ENCODE measurements around the gene PROM1. TPM values are rescaled to one million over a fixed set of nuclear protein-coding genes. Genes with fewer than 3 reads are reported as not detected.
A peak's percentile ranks its signal among the peaks of the same experiment; 100 is the strongest.

PROM1 gene
- polyA plus RNA-seq, 3 donors: not detected

DNA sequence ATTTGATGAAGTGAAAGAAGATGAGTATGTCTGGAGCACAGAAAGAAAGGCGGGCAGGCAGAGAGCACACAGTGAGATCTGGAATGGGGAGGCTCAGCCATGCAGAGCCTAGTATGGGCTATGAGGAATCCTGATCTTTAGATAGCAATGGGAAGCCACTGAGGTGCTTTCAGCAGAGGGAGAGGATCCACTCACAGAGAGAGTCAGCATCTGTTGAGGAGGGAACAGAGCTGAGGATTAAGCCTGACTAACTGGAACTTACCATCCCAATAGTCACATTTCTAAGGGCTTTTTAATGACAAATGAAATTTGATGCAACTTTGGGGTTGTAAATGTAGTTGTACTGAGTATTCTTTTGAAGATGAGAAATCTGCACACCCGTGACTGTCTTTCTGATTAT, 100.2 kb downstream of the PROM1 start:
- no peaks in the 10 kb centered on the region for H3K9me3 ChIP-seq (replicated peaks in 1 of 2; ENCODE audit: control insufficient read depth in 1 of 2, insufficient read depth in 1 of 2, low read length in 2 of 2)
- H3K27ac ChIP-seq (ENCODE audit: low read depth in 1 of 2, low read length in 2 of 2): no peak overlapping the region
- no peak overlapping the region for H3K9ac ChIP-seq (ENCODE audit: insufficient read depth, low read length, poor library complexity, severe bottlenecking)
- TF ChIP-seq, protein P1, sequence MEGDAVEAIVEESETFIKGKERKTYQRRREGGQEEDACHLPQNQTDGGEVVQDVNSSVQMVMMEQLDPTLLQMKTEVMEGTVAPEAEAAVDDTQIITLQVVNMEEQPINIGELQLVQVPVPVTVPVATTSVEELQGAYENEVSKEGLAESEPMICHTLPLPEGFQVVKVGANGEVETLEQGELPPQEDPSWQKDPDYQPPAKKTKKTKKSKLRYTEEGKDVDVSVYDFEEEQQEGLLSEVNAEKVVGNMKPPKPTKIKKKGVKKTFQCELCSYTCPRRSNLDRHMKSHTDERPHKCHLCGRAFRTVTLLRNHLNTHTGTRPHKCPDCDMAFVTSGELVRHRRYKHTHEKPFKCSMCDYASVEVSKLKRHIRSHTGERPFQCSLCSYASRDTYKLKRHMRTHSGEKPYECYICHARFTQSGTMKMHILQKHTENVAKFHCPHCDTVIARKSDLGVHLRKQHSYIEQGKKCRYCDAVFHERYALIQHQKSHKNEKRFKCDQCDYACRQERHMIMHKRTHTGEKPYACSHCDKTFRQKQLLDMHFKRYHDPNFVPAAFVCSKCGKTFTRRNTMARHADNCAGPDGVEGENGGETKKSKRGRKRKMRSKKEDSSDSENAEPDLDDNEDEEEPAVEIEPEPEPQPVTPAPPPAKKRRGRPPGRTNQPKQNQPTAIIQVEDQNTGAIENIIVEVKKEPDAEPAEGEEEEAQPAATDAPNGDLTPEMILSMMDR (IDR thresholded peaks at IDR 0.05): no peak
- intact Hi-C loops (cut with micrococcal nuclease): no loop called here
- H3K4me3 Mint-ChIP-seq: no peak overlapping the region
- H3K4me1 Mint-ChIP-seq: peaks cover 6% of the 10 kb centered on the region
- no peak overlapping the region for H3K4me3 ChIP-seq (replicated peaks in 1 of 3; ENCODE audit: low read depth in 2 of 3, low read length in 3 of 3)
- peaks cover 0 to 2% (median 0%) of the 10 kb centered on the region in 3 donors for H3K27me3 Mint-ChIP-seq (ENCODE audit: low read depth in 3 of 3)
- H2AFZ ChIP-seq (ENCODE audit: insufficient read depth, low read depth, low read length, poor library complexity, severe bottlenecking): no peak overlapping the region
- H3K36me3 ChIP-seq (replicated peaks in 1 of 2; ENCODE audit: control insufficient read depth in 1 of 2, insufficient read depth in 2 of 2, low read length in 2 of 2): no peaks in the 10 kb centered on the region
- no peak for DNase-seq
- H3K27ac Mint-ChIP-seq: peak overlapping the region in 2 of 7 donors; percentile 4 to 13
- H3K36me3 Mint-ChIP-seq: no peaks in the 10 kb centered on the region
- H3K9me3 Mint-ChIP-seq: no peaks in the 10 kb centered on the region
- no peaks in the 10 kb centered on the region for H3K79me2 ChIP-seq (ENCODE audit: insufficient read depth, low read length)
- no peak overlapping the region for H3K4me2 ChIP-seq (replicated peaks; ENCODE audit: extremely low read depth, low read length, poor library complexity, severe bottlenecking)
- H3K4me1 ChIP-seq (ENCODE audit: control insufficient read depth in 1 of 2, insufficient read depth in 2 of 2, low read length in 2 of 2): peaks cover 0 to 6% of the 10 kb centered on the region in 2 donors
- WGBS (ENCODE audit: insufficient coverage): 100% methylated on average over 1 of the region's 2 CpGs
- H4K20me1 ChIP-seq (ENCODE audit: insufficient read depth, low read length): no peaks in the 10 kb centered on the region
- H3K27me3 ChIP-seq (ENCODE audit: control insufficient read depth in 2 of 2, insufficient read depth in 2 of 2, low read length in 2 of 2): no peaks in the 10 kb centered on the region

DNA sequence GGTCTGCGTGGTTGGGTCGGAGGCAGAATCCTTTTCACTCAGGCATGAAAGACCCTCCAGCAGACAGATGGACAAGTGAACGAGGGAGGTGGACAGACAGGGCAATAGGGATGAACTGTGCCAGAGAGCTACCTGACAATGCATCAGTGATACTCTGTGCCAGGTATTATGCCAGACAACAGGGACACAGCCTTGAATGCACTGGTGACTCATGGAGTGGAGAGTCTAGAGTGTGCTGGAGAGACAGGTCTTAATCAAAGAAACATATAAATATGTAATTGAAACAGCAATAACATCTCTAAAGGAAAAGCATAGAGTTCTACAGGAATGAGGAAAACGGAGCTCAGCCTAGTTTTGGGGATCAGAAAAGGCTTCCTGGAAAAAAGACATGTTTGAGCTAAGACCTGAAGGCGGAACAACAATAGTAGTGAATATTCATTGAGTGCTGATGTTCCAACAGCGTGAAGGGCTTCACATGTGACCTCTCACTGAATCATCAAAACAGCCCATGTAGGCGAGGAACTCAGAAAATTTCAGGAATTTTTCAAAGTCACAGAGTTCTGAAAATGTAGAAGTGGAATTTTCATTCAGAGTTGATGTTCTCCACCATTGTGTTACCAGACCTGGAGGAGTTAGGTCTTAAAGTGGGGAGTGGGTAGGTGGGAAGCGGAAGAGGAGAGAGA, 100.8 kb downstream of the PROM1 start:
- 100% methylated on average over 5 of the region's 8 CpGs for WGBS (ENCODE audit: insufficient coverage)
- H3K9me3 Mint-ChIP-seq: no peaks in the 10 kb centered on the region
- no peak overlapping the region for H3K4me3 ChIP-seq (replicated peaks in 1 of 3; ENCODE audit: low read depth in 2 of 3, low read length in 3 of 3)

More for the DNA sequence above, 100.8 kb downstream of the PROM1 start:
- TF ChIP-seq, protein P1 (IDR thresholded peaks at IDR 0.05): no peak
- intact Hi-C loops (cut with micrococcal nuclease): no loop called here
- H3K27me3 ChIP-seq (ENCODE audit: control insufficient read depth in 2 of 2, insufficient read depth in 2 of 2, low read length in 2 of 2): no peaks in the 10 kb centered on the region
- no peaks in the 10 kb centered on the region for H3K9me3 ChIP-seq (replicated peaks in 1 of 2; ENCODE audit: control insufficient read depth in 1 of 2, insufficient read depth in 1 of 2, low read length in 2 of 2)
- no peaks in the 10 kb centered on the region for H3K36me3 ChIP-seq (replicated peaks in 1 of 2; ENCODE audit: control insufficient read depth in 1 of 2, insufficient read depth in 2 of 2, low read length in 2 of 2)
- no peak for DNase-seq
- H2AFZ ChIP-seq (ENCODE audit: insufficient read depth, low read depth, low read length, poor library complexity, severe bottlenecking): no peak overlapping the region
- H3K79me2 ChIP-seq (ENCODE audit: insufficient read depth, low read length): no peaks in the 10 kb centered on the region
- no peak overlapping the region for H3K4me2 ChIP-seq (replicated peaks; ENCODE audit: extremely low read depth, low read length, poor library complexity, severe bottlenecking)
- Mint-ChIP-seq H3K27me3 (ENCODE audit: low read depth in 3 of 3) (peaks cover 0 to 4% (median 0%) of the 10 kb centered on the region in 3 donors), H3K36me3 (no peaks in the 10 kb centered on the region), H3K27ac (no peak overlapping the region), H3K4me1 (peaks cover 6% of the 10 kb centered on the region), H3K4me3 (no peak overlapping the region)
- H4K20me1 ChIP-seq (ENCODE audit: insufficient read depth, low read length): no peaks in the 10 kb centered on the region
- H3K9ac ChIP-seq (ENCODE audit: insufficient read depth, low read length, poor library complexity, severe bottlenecking): no peak overlapping the region
- H3K4me1 ChIP-seq (ENCODE audit: control insufficient read depth in 1 of 2, insufficient read depth in 2 of 2, low read length in 2 of 2): peaks cover 0 to 6% of the 10 kb centered on the region in 2 donors
- no peak overlapping the region for H3K27ac ChIP-seq (ENCODE audit: low read depth in 1 of 2, low read length in 2 of 2)

Data from CD14-positive monocyte (primary cell).